H9 (cell line): ENCODE data around the gene CREB3L4. TPM values are rescaled to one million over a fixed set of nuclear protein-coding genes. Genes with fewer than 3 reads are reported as not detected.
A peak's percentile ranks its signal among the peaks of the same experiment; 100 is the strongest.

Experiments
- DNase-seq: peaks from one replicate; pipeline ENCODE4 v3.0.0-alpha.2; 2017
- H2AFZ ChIP-seq: one replicate; pipeline ENCODE4 v1.6.1; 2013; ENCODE audit warnings: mild to moderate bottlenecking, low read length, control low read depth, moderate library complexity
- H2AK5ac ChIP-seq: 2 replicates; pipeline ENCODE4 v1.6.1; 2013; ENCODE audit warnings: low read length, control low read depth, mixed read lengths; ENCODE audit not compliant: insufficient read length
- H2BK120ac ChIP-seq: one replicate; pipeline ENCODE4 v1.6.1; 2013; ENCODE audit warnings: low read depth, mild to moderate bottlenecking, low read length, control low read depth, inconsistent platforms; ENCODE audit not compliant: poor library complexity, severe bottlenecking
- H2BK12ac ChIP-seq: 2 replicates; pipeline ENCODE4 v1.6.1; 2013; ENCODE audit warnings: low read length, control low read depth, mixed read lengths, low read depth; ENCODE audit not compliant: insufficient read length
- H2BK15ac ChIP-seq: 2 replicates; pipeline ENCODE4 v1.6.1; 2013; ENCODE audit warnings: low read depth, low read length, control low read depth
- H2BK20ac ChIP-seq: one replicate; pipeline ENCODE4 v1.6.1; 2013; ENCODE audit warnings: low read depth, mild to moderate bottlenecking, low read length, control low read depth, inconsistent platforms; ENCODE audit not compliant: poor library complexity, severe bottlenecking
- H2BK5ac ChIP-seq: 2 replicates; pipeline ENCODE4 v1.6.1; 2013; ENCODE audit warnings: low read length, control low read depth, mixed read lengths; ENCODE audit not compliant: insufficient read length
- H3K14ac ChIP-seq: 2 replicates; pipeline ENCODE4 v1.6.1; 2013; ENCODE audit warnings: low read length, control low read depth; ENCODE audit not compliant: insufficient read depth
- H3K18ac ChIP-seq: 2 replicates; pipeline ENCODE4 v1.6.1; 2013; ENCODE audit warnings: low read depth, mild to moderate bottlenecking, mixed read lengths, low read length, control low read depth; ENCODE audit not compliant: insufficient read length
- H3K23ac ChIP-seq: 2 replicates; pipeline ENCODE4 v1.6.1; 2013; ENCODE audit warnings: low read length, control low read depth, mixed read lengths, low read depth; ENCODE audit not compliant: insufficient read length
- H3K23me2 ChIP-seq: 2 replicates; pipeline ENCODE4 v1.6.1; 2013; ENCODE audit warnings: low read depth, mild to moderate bottlenecking, mixed read lengths, low read length, control low read depth; ENCODE audit not compliant: insufficient read length, poor library complexity, severe bottlenecking
- H3K27ac ChIP-seq: 2 replicates; pipeline ENCODE4 v1.5.1; 2013; ENCODE audit warnings: low read length, control low read depth, mixed read lengths, low read depth; ENCODE audit not compliant: insufficient read length
- H3K27me3 ChIP-seq: 2 replicates; pipeline ENCODE4 v1.6.1; 2013; ENCODE audit warnings: low read length, control low read depth, inconsistent platforms; ENCODE audit not compliant: insufficient read depth
- H3K4ac ChIP-seq: 2 replicates; pipeline ENCODE4 v1.6.1; 2013; ENCODE audit warnings: low read depth, mild to moderate bottlenecking, control low read depth, inconsistent platforms, low read length, moderate library complexity
- H3K4me1 ChIP-seq: 2 replicates; pipeline ENCODE4 v1.6.1; 2013; ENCODE audit warnings: low read length, control low read depth, inconsistent platforms; ENCODE audit not compliant: insufficient read depth
- H3K4me2 ChIP-seq: 2 replicates; pipeline ENCODE4 v1.6.1; 2013; ENCODE audit warnings: low read length, control low read depth, mixed read lengths; ENCODE audit not compliant: insufficient read length, insufficient read depth
- H3K56ac ChIP-seq: 2 replicates; pipeline ENCODE4 v1.6.1; 2013; ENCODE audit warnings: low read depth, mild to moderate bottlenecking, mixed read lengths, low read length, control low read depth; ENCODE audit not compliant: insufficient read length
- H3K79me1 ChIP-seq: 2 replicates; pipeline ENCODE4 v1.6.1; 2013; ENCODE audit warnings: low read depth, mild to moderate bottlenecking, moderate library complexity, low read length, control low read depth, inconsistent platforms; ENCODE audit not compliant: insufficient read depth, poor library complexity, severe bottlenecking
- H3K79me2 ChIP-seq: 2 replicates; pipeline ENCODE4 v1.6.1; 2013; ENCODE audit warnings: low read length, control low read depth, inconsistent platforms; ENCODE audit not compliant: insufficient read depth
- H3K9ac ChIP-seq: 2 replicates; pipeline ENCODE4 v1.6.1; 2013; ENCODE audit warnings: low read length, control low read depth, mixed read lengths; ENCODE audit not compliant: insufficient read length; ENCODE audit errors: extremely low read depth
- H3K9me3 ChIP-seq: one replicate; pipeline ENCODE4 v1.6.1; 2013; ENCODE audit warnings: low read depth, low read length, inconsistent platforms; ENCODE audit not compliant: control insufficient read depth
- H3T11ph ChIP-seq: one replicate; pipeline ENCODE4 v1.6.1; 2013; ENCODE audit warnings: mild to moderate bottlenecking, low read length, control low read depth, inconsistent platforms
- H4K20me1 ChIP-seq: one replicate; pipeline ENCODE4 v1.6.1; 2013; ENCODE audit not compliant: control insufficient read depth, insufficient read length, insufficient read depth
- H4K5ac ChIP-seq: 2 replicates; pipeline ENCODE4 v1.6.1; 2013; ENCODE audit warnings: low read depth, mild to moderate bottlenecking, mixed read lengths, low read length, control low read depth; ENCODE audit not compliant: insufficient read length
- H4K8ac ChIP-seq: replicated peaks from 2 replicates; pipeline ENCODE4 v1.6.1; 2013; ENCODE audit warnings: low read length, control low read depth, mixed read lengths, low read depth; ENCODE audit not compliant: insufficient read length
- H4K91ac ChIP-seq: 2 replicates; pipeline ENCODE4 v1.6.1; 2013; ENCODE audit warnings: low read depth, mild to moderate bottlenecking, moderate library complexity, mixed read lengths, low read length, control low read depth; ENCODE audit not compliant: insufficient read length
- H3K27ac Mint-ChIP-seq, 3 experiments: 2 replicates in 2 of 3; 3 replicates in 1 of 3; pipeline ENCODE4 v1.8.0; 2020 to 2021; ENCODE audit warnings: mixed read lengths in 3 of 3, mild to moderate bottlenecking in 1 of 3, moderate library complexity in 1 of 3
- H3K27me3 Mint-ChIP-seq: 2 replicates; pipeline ENCODE4 v1.8.0; 2021; ENCODE audit warnings: low read depth, mild to moderate bottlenecking, moderate library complexity, mixed read lengths
- H3K36me3 Mint-ChIP-seq, 3 experiments: 2 replicates in 2 of 3; 3 replicates in 1 of 3; pipeline ENCODE4 v1.8.0; 2020 to 2021; ENCODE audit warnings: low read depth in 3 of 3, mixed read lengths in 3 of 3; ENCODE audit not compliant: insufficient read depth in 1 of 3
- H3K4me1 Mint-ChIP-seq, 2 experiments: 2 replicates each; pipeline ENCODE4 v1.8.0; 2020; ENCODE audit warnings: mixed read lengths in 2 of 2
- H3K4me3 Mint-ChIP-seq, 2 experiments: 2 replicates in 1 of 2; 3 replicates in 1 of 2; pipeline ENCODE4 v1.8.0; 2020 to 2021; ENCODE audit warnings: mild to moderate bottlenecking in 2 of 2, mixed read lengths in 2 of 2, moderate library complexity in 1 of 2
- H3K9me3 Mint-ChIP-seq, 2 experiments: 2 replicates in 1 of 2; 3 replicates in 1 of 2; pipeline ENCODE4 v1.8.0; 2020; ENCODE audit warnings: mild to moderate bottlenecking in 2 of 2, mixed read lengths in 2 of 2, moderate library complexity in 1 of 2
- WGBS: extraction: QIAGEN DNeasy Blood & Tissue Kit; methylation state at CpG from one replicate; pipeline ENCODE4 v1.1.7; 2013; ENCODE audit warnings: missing lambda C conversion rate, low lambda C conversion rate, mixed read lengths; ENCODE audit not compliant: insufficient read length; ENCODE audit errors: extremely low coverage; 5-methylcytosine and 5-hydroxymethylcytosine counted together
- total RNA-seq: library from RNA; stranded (reverse); gene quantifications from 2 replicates; pipeline ENCODE4 v1.2.1, GENCODE V29; 2021
- TF ChIP-seq, protein P1 (sequence below): fragments of 200-600 bp; sonication (generic); conservative IDR thresholded peaks from 3 replicates; pipeline ENCODE4 v1.8.0; 2021; ENCODE audit warnings: antibody characterized with exemption, mild to moderate bottlenecking

Gene CREB3L4
- total RNA-seq, 1 experiment from 2014 or later = 27.6 TPM

DNA sequence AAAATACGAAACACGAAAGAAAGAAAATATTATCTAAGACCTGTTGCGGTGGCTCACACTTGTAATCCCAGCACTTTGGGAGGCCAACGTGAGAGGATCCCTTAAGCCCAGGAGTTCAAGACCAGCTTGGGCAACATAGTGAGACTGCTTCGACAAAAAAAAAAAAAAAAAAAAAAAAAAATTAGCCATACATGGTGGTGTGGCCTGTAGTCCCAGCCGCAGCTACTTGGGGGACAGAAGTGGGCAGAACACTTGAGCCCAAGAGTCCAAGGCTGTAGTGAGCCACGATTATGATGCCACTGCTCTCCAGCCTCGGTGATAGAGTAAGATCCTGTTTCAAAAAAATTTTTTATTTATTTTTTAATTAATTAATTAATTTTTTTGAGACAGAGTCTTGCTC is 19.9 kb downstream of the CREB3L4 start:
- H3T11ph ChIP-seq = no peak overlapping the region
- no peak overlapping the region for H2AK5ac ChIP-seq
- H2BK15ac ChIP-seq = no peak overlapping the region
- no peak overlapping the region for H3K27ac ChIP-seq
- 0 out of 5 replicates have a peak overlapping the region, but pooled peaks of 1 of the 2 experiments have one; percentile 28 for H3K4me3 Mint-ChIP-seq
- H3K79me2 ChIP-seq = peaks cover 5% of the 10 kb centered on the region; the same call in 1 of the 2 replicates
- no peaks in the 10 kb centered on the region for H3K27me3 ChIP-seq
- no peak overlapping the region for H3K23ac ChIP-seq
- no CpG with 5 or more reads among the region's 8 CpGs for WGBS
- peaks cover 4% of the 10 kb centered on the region for H3K79me1 ChIP-seq
- peaks cover 28 to 39% (median 38%) of the 10 kb centered on the region in 3 experiments for H3K36me3 Mint-ChIP-seq
- H3K23me2 ChIP-seq = peaks cover 18% of the 10 kb centered on the region
- no peak overlapping the region for H3K56ac ChIP-seq
- H3K9me3 Mint-ChIP-seq = no peaks in the 10 kb centered on the region; a peak in 2 of 5 replicates
- H3K27ac Mint-ChIP-seq = no peak overlapping the region
- no peak overlapping the region for H2BK12ac ChIP-seq
- H4K5ac ChIP-seq = no peak overlapping the region
- peaks cover 27 to 28% of the 10 kb centered on the region in 2 experiments for H3K4me1 Mint-ChIP-seq
- no peak overlapping the region for H2BK5ac ChIP-seq
- H3K9me3 ChIP-seq = no peaks in the 10 kb centered on the region
- H3K4me1 ChIP-seq = no peaks in the 10 kb centered on the region
- H2AFZ ChIP-seq = no peak overlapping the region
- TF ChIP-seq, protein P1, sequence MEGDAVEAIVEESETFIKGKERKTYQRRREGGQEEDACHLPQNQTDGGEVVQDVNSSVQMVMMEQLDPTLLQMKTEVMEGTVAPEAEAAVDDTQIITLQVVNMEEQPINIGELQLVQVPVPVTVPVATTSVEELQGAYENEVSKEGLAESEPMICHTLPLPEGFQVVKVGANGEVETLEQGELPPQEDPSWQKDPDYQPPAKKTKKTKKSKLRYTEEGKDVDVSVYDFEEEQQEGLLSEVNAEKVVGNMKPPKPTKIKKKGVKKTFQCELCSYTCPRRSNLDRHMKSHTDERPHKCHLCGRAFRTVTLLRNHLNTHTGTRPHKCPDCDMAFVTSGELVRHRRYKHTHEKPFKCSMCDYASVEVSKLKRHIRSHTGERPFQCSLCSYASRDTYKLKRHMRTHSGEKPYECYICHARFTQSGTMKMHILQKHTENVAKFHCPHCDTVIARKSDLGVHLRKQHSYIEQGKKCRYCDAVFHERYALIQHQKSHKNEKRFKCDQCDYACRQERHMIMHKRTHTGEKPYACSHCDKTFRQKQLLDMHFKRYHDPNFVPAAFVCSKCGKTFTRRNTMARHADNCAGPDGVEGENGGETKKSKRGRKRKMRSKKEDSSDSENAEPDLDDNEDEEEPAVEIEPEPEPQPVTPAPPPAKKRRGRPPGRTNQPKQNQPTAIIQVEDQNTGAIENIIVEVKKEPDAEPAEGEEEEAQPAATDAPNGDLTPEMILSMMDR = no peak
- no peak overlapping the region for H3K4me2 ChIP-seq
- H3K18ac ChIP-seq = no peak overlapping the region
- H3K14ac ChIP-seq = no peak overlapping the region
- H2BK120ac ChIP-seq = no peak overlapping the region
- no peak overlapping the region for H3K9ac ChIP-seq
- H4K91ac ChIP-seq = no peak overlapping the region
- no peak overlapping the region for H4K8ac ChIP-seq
- H4K20me1 ChIP-seq = no peaks in the 10 kb centered on the region
- no peaks in the 10 kb centered on the region for H3K27me3 Mint-ChIP-seq
- DNase-seq = no peak
- H2BK20ac ChIP-seq = no peak overlapping the region
- no peak overlapping the region for H3K4ac ChIP-seq
